Activated naive CD8-positive, alpha-beta T cell treated with anti-CD3 and anti-CD28 coated beads, Interleukin-2, amount 50 U/mL, for 24 hours (primary cell): ENCODE data around the gene GTPBP6.

ENCODE experiments used
- ATAC-seq: fragments of 150-1000 bp; cut with Tn5 transposase; one replicate; pipeline ENCODE4 v1.10.0; 2021
- DNase-seq: peaks from one replicate; pipeline ENCODE4 v3.0.0; 2021
- H3K27ac Mint-ChIP-seq: one replicate; pipeline ENCODE4 v1.8.0; 2021; ENCODE audit warnings: mild to moderate bottlenecking, mixed read lengths
- H3K27me3 Mint-ChIP-seq: one replicate; pipeline ENCODE4 v1.8.0; 2021; ENCODE audit warnings: mixed read lengths
- H3K36me3 Mint-ChIP-seq: one replicate; pipeline ENCODE4 v1.8.0; 2021; ENCODE audit warnings: low read depth, mixed read lengths
- H3K4me1 Mint-ChIP-seq: one replicate; pipeline ENCODE4 v1.8.0; 2021; ENCODE audit warnings: mixed read lengths
- H3K4me3 Mint-ChIP-seq: one replicate; pipeline ENCODE4 v1.8.0; 2021; ENCODE audit warnings: mild to moderate bottlenecking, moderate library complexity, mixed read lengths
- H3K9me3 Mint-ChIP-seq: one replicate; pipeline ENCODE4 v1.8.0; 2021; ENCODE audit warnings: mixed read lengths

The GTPBP6 gene

GRCh38 chrX:318068-318738 is 393 bp downstream of the GTPBP6 start:
- Mint-ChIP-seq H3K36me3 (peaks cover 15% of the 10 kb centered on the region), H3K9me3 (no peaks in the 10 kb centered on the region), H3K4me3 (peak overlapping the region; percentile 87), H3K27ac (peak overlapping the region; percentile 97), H3K27me3 (peaks cover 4% of the 10 kb centered on the region), H3K4me1 (peaks cover 28% of the 10 kb centered on the region)
- DNase-seq: peak; percentile 97
- peak; percentile 74 for ATAC-seq

- DNase-seq (peak; percentile 91), ATAC-seq (no peak)
- Mint-ChIP-seq H3K4me3 (peak overlapping the region; percentile 87), H3K36me3 (peaks cover 16% of the 10 kb centered on the region), H3K27me3 (peaks cover 4% of the 10 kb centered on the region), H3K4me1 (peaks cover 23% of the 10 kb centered on the region), H3K9me3 (no peaks in the 10 kb centered on the region), H3K27ac (peak overlapping the region; percentile 97)
These were observed 1.1 kb downstream of the GTPBP6 start for GRCh38 chrX:317424-318067.

- peaks cover 22% of the 10 kb centered on the region for H3K36me3 Mint-ChIP-seq
- no peak for DNase-seq
- ATAC-seq: no peak
- H3K4me3 Mint-ChIP-seq: peak overlapping the region; percentile 43
- peaks cover 21% of the 10 kb centered on the region for H3K4me1 Mint-ChIP-seq
- no peaks in the 10 kb centered on the region for H3K9me3 Mint-ChIP-seq
- H3K27ac Mint-ChIP-seq: peak overlapping the region; percentile 31
- peaks cover 4% of the 10 kb centered on the region for H3K27me3 Mint-ChIP-seq
These were observed 2.0 kb downstream of the GTPBP6 start for GRCh38 chrX:316351-317325.

GRCh38 chrX:314781-315595 is 3.6 kb downstream of the GTPBP6 start:
- H3K4me3 Mint-ChIP-seq: no peak overlapping the region
- DNase-seq (no peak), ATAC-seq (no peak)
- H3K27ac Mint-ChIP-seq: no peak overlapping the region
- H3K4me1 Mint-ChIP-seq: peaks cover 13% of the 10 kb centered on the region
- no peaks in the 10 kb centered on the region for H3K9me3 Mint-ChIP-seq
- peaks cover 4% of the 10 kb centered on the region for H3K27me3 Mint-ChIP-seq
- peaks cover 23% of the 10 kb centered on the region for H3K36me3 Mint-ChIP-seq

GRCh38 chrX:314049-314448 is 4.5 kb downstream of the GTPBP6 start:
- H3K27ac Mint-ChIP-seq: no peak overlapping the region
- no peak overlapping the region for H3K4me3 Mint-ChIP-seq
- H3K9me3 Mint-ChIP-seq: no peaks in the 10 kb centered on the region
- no peak for ATAC-seq
- DNase-seq: no peak
- peaks cover 4% of the 10 kb centered on the region for H3K27me3 Mint-ChIP-seq
- peaks cover 13% of the 10 kb centered on the region for H3K4me1 Mint-ChIP-seq
- peaks cover 27% of the 10 kb centered on the region for H3K36me3 Mint-ChIP-seq

GRCh38 chrX:313546-313945 is 5.0 kb downstream of the GTPBP6 start:
- H3K27me3 Mint-ChIP-seq: peaks cover 4% of the 10 kb centered on the region
- no peak for ATAC-seq
- DNase-seq: no peak
- peaks cover 11% of the 10 kb centered on the region for H3K4me1 Mint-ChIP-seq
- H3K36me3 Mint-ChIP-seq: peaks cover 28% of the 10 kb centered on the region
- no peak overlapping the region for H3K4me3 Mint-ChIP-seq
- H3K27ac Mint-ChIP-seq: no peak overlapping the region
- H3K9me3 Mint-ChIP-seq: no peaks in the 10 kb centered on the region

- Mint-ChIP-seq H3K36me3 (peaks cover 29% of the 10 kb centered on the region), H3K9me3 (no peaks in the 10 kb centered on the region), H3K27me3 (no peaks in the 10 kb centered on the region), H3K27ac (no peak overlapping the region), H3K4me1 (peaks cover 6% of the 10 kb centered on the region), H3K4me3 (no peak overlapping the region)
- no peak for ATAC-seq
- DNase-seq: no peak
These were observed 5.8 kb downstream of the GTPBP6 start for GRCh38 chrX:312621-313331.

GRCh38 chrX:311156-312129 is 7.2 kb downstream of the GTPBP6 start:
- Mint-ChIP-seq H3K9me3 (no peaks in the 10 kb centered on the region), H3K27ac (no peak overlapping the region), H3K4me3 (no peak overlapping the region), H3K36me3 (peaks cover 33% of the 10 kb centered on the region), H3K27me3 (no peaks in the 10 kb centered on the region), H3K4me1 (no peaks in the 10 kb centered on the region)
- DNase-seq (no peak), ATAC-seq (no peak)

- H3K36me3 Mint-ChIP-seq: peaks cover 40% of the 10 kb centered on the region
- H3K4me3 Mint-ChIP-seq: no peak overlapping the region
- no peaks in the 10 kb centered on the region for H3K4me1 Mint-ChIP-seq
- no peak overlapping the region for H3K27ac Mint-ChIP-seq
- no peaks in the 10 kb centered on the region for H3K27me3 Mint-ChIP-seq
- DNase-seq: no peak
- ATAC-seq: no peak
- no peaks in the 10 kb centered on the region for H3K9me3 Mint-ChIP-seq
These were observed 7.9 kb downstream of the GTPBP6 start for GRCh38 chrX:310621-311155.

GRCh38 chrX:308821-309520 is 9.6 kb downstream of the GTPBP6 start:
- H3K9me3 Mint-ChIP-seq: no peaks in the 10 kb centered on the region
- H3K27me3 Mint-ChIP-seq: no peaks in the 10 kb centered on the region
- no peak overlapping the region for H3K27ac Mint-ChIP-seq
- peaks cover 51% of the 10 kb centered on the region for H3K36me3 Mint-ChIP-seq
- H3K4me1 Mint-ChIP-seq: no peaks in the 10 kb centered on the region
- DNase-seq (no peak), ATAC-seq (no peak)
- H3K4me3 Mint-ChIP-seq: no peak overlapping the region

- DNase-seq (no peak), ATAC-seq (no peak)
- no peak overlapping the region for H3K4me3 Mint-ChIP-seq
- no peaks in the 10 kb centered on the region for H3K9me3 Mint-ChIP-seq
- no peaks in the 10 kb centered on the region for H3K4me1 Mint-ChIP-seq
- H3K36me3 Mint-ChIP-seq: peaks cover 52% of the 10 kb centered on the region
- no peaks in the 10 kb centered on the region for H3K27me3 Mint-ChIP-seq
- H3K27ac Mint-ChIP-seq: no peak overlapping the region
These were observed 11.1 kb downstream of the GTPBP6 start for GRCh38 chrX:307261-308111.
